Measurements from ENCODE around the gene MAL. TPM values are rescaled to one million over a fixed set of nuclear protein-coding genes. Genes with fewer than 3 reads are reported as not detected.

Gene MAL
- total RNA-seq, 1 donor from 2014 or later, result not detected

- peaks cover 7% of the 10 kb centered on the region for H3K27me3 Mint-ChIP-seq (ENCODE audit: insufficient read depth, low read depth)
- no peak overlapping the region for H3K27ac Mint-ChIP-seq
Measured at GRCh38 chr2:95077530-95077825, 52.0 kb downstream of the MAL start.

GRCh38 chr2:95077861-95078603, 52.5 kb downstream of the MAL start:
- Histone ChIP-seq H3K9me3 (ENCODE audit: low read depth) (no peaks in the 10 kb centered on the region), H3K36me3 (no peaks in the 10 kb centered on the region), H2AFZ (replicated peaks) (no peak overlapping the region), H3K9ac (no peak overlapping the region), H3K27ac (no peak overlapping the region), H3K4me3 (no peak overlapping the region), H3K27me3 (peaks cover 10% of the 10 kb centered on the region), H3K4me2 (no peak overlapping the region), H3F3A (ENCODE audit: low read depth) (peaks cover 6% of the 10 kb centered on the region), H3K79me2 (ENCODE audit: low read depth) (no peaks in the 10 kb centered on the region), H4K20me1 (ENCODE audit: low read depth) (no peaks in the 10 kb centered on the region), H3K4me1 (no peaks in the 10 kb centered on the region)
- no peak overlapping the region for H3K4me3 Mint-ChIP-seq
- no peaks in the 10 kb centered on the region for H3K36me3 Mint-ChIP-seq
- H3K27me3 Mint-ChIP-seq (ENCODE audit: insufficient read depth, low read depth), result peaks cover 7% of the 10 kb centered on the region
- TF ChIP-seq EZH2phosphoT487 (IDR thresholded peaks at IDR 0.05) (no peak), EZH2 (IDR thresholded peaks at IDR 0.05) (no peak), CTCF (IDR thresholded peaks at IDR 0.05) (no peak)
- peaks cover 16% of the 10 kb centered on the region for H3K4me1 Mint-ChIP-seq
- H3K9me3 Mint-ChIP-seq, result no peaks in the 10 kb centered on the region
- no peak overlapping the region for H3K27ac Mint-ChIP-seq
- DNase-seq (ENCODE audit: low spot score), result no peak

More at GRCh38 chr2:95077530-95077825, 52.0 kb downstream of the MAL start:
- Histone ChIP-seq H3K27ac (no peak overlapping the region), H2AFZ (replicated peaks) (peak overlapping the region; percentile 99), H3F3A (ENCODE audit: low read depth) (peaks cover 6% of the 10 kb centered on the region), H3K36me3 (no peaks in the 10 kb centered on the region), H3K79me2 (ENCODE audit: low read depth) (no peaks in the 10 kb centered on the region), H3K27me3 (peaks cover 10% of the 10 kb centered on the region), H3K4me3 (peak overlapping the region; percentile 75), H4K20me1 (ENCODE audit: low read depth) (no peaks in the 10 kb centered on the region), H3K4me2 (peak overlapping the region; percentile 90), H3K9me3 (ENCODE audit: low read depth) (no peaks in the 10 kb centered on the region), H3K4me1 (no peaks in the 10 kb centered on the region), H3K9ac (no peak overlapping the region)
- peak; percentile 15 for DNase-seq (ENCODE audit: low spot score)
- H3K9me3 Mint-ChIP-seq, result no peaks in the 10 kb centered on the region
- no peaks in the 10 kb centered on the region for H3K36me3 Mint-ChIP-seq
- no peak for TF ChIP-seq CTCF (IDR thresholded peaks at IDR 0.05)
- TF ChIP-seq EZH2phosphoT487 (IDR thresholded peaks at IDR 0.05), result no peak
- no peak for TF ChIP-seq EZH2 (IDR thresholded peaks at IDR 0.05)
- peak overlapping the region; percentile 72 for H3K4me3 Mint-ChIP-seq
- peaks cover 16% of the 10 kb centered on the region for H3K4me1 Mint-ChIP-seq

- no peaks in the 10 kb centered on the region for H3K79me2 ChIP-seq (ENCODE audit: low read depth)
- H3K4me1 Mint-ChIP-seq, result peaks cover 16% of the 10 kb centered on the region
- H3K4me3 Mint-ChIP-seq, result no peak overlapping the region
- no peak for TF ChIP-seq EZH2 (IDR thresholded peaks at IDR 0.05)
- TF ChIP-seq EZH2phosphoT487 (IDR thresholded peaks at IDR 0.05), result no peak
- TF ChIP-seq CTCF (IDR thresholded peaks at IDR 0.05), result no peak
- H3K4me2 ChIP-seq, result no peak overlapping the region
- H3K36me3 Mint-ChIP-seq, result peaks cover 3% of the 10 kb centered on the region
- H4K20me1 ChIP-seq (ENCODE audit: low read depth), result no peaks in the 10 kb centered on the region
- peak overlapping the region; percentile 52 for H2AFZ ChIP-seq (replicated peaks)
- H3K36me3 ChIP-seq, result no peaks in the 10 kb centered on the region
- H3K27ac ChIP-seq, result no peak overlapping the region
- DNase-seq (ENCODE audit: low spot score), result no peak
- peaks cover 10% of the 10 kb centered on the region for H3K27me3 ChIP-seq
- H3K27ac Mint-ChIP-seq, result no peak overlapping the region
- H3F3A ChIP-seq (ENCODE audit: low read depth), result peaks cover 6% of the 10 kb centered on the region
- H3K9me3 ChIP-seq (ENCODE audit: low read depth), result no peaks in the 10 kb centered on the region
- H3K9me3 Mint-ChIP-seq, result peaks cover 2% of the 10 kb centered on the region
- no peak overlapping the region for H3K9ac ChIP-seq
- peaks cover 7% of the 10 kb centered on the region for H3K27me3 Mint-ChIP-seq (ENCODE audit: insufficient read depth, low read depth)
- no peak overlapping the region for H3K4me3 ChIP-seq
- H3K4me1 ChIP-seq, result no peaks in the 10 kb centered on the region
Measured at GRCh38 chr2:95079199-95079683, 53.7 kb downstream of the MAL start.
